Liver (tissue), 9 donors: Measurements from ENCODE around the gene TNIP1. TPM values are rescaled to one million over a fixed set of nuclear protein-coding genes. Genes with fewer than 3 reads are reported as not detected.

Experiments used
- DNase-seq: peaks from one replicate; pipeline ENCODE4 v3.0.0-alpha.2; 2017; ENCODE audit warnings: low spot score
- H3K27ac ChIP-seq, 2 donors: one replicate each; pipeline ENCODE4 v1.7.0; 2013; ENCODE audit warnings: inconsistent platforms in 2 of 2, low read length in 2 of 2, control low read depth in 1 of 2, low read depth in 1 of 2, mild to moderate bottlenecking in 1 of 2
- H3K27me3 ChIP-seq, 4 donors: one replicate each; pipeline versions ENCODE4 v1.6.1 to v1.7.0; 2013; ENCODE audit warnings: low read length in 3 of 4, inconsistent platforms in 1 of 4, mild to moderate bottlenecking in 1 of 4, moderate library complexity in 1 of 4; ENCODE audit not compliant: control insufficient read depth in 4 of 4, insufficient read depth in 4 of 4
- H3K36me3 ChIP-seq, 4 donors: one replicate each; pipeline versions ENCODE4 v1.6.1 to v1.7.0; 2013; ENCODE audit warnings: low read length in 3 of 4, mild to moderate bottlenecking in 3 of 4, low read depth in 1 of 4, moderate library complexity in 1 of 4; ENCODE audit not compliant: control insufficient read depth in 4 of 4, insufficient read depth in 3 of 4
- H3K4me1 ChIP-seq, 4 donors: one replicate each; pipeline versions ENCODE4 v1.6.1 to v1.7.0; 2013; ENCODE audit warnings: low read length in 3 of 4, mild to moderate bottlenecking in 3 of 4, moderate library complexity in 1 of 4; ENCODE audit not compliant: control insufficient read depth in 4 of 4, insufficient read depth in 4 of 4
- H3K4me3 ChIP-seq, 3 donors: one replicate each; pipeline versions ENCODE4 v1.6.1 to v1.7.0; 2013; ENCODE audit warnings: low read length in 3 of 3, control low read depth in 1 of 3, low read depth in 1 of 3, mild to moderate bottlenecking in 1 of 3
- H3K9ac ChIP-seq, 2 donors: one replicate each; pipeline ENCODE4 v1.7.0; 2013; ENCODE audit warnings: low read length in 2 of 2, mild to moderate bottlenecking in 2 of 2, moderate library complexity in 2 of 2, control low read depth in 1 of 2, low read depth in 1 of 2
- H3K9me3 ChIP-seq, 4 donors: one replicate each; pipeline versions ENCODE4 v1.6.1 to v1.7.0; 2013; ENCODE audit warnings: low read length in 3 of 4; ENCODE audit not compliant: control insufficient read depth in 4 of 4
- ATF3 ChIP-seq: IDR thresholded peaks from 2 replicates; pipeline ENCODE4 v1.6.1; 2016; ENCODE audit warnings: antibody characterized with exemption
- EGR1 ChIP-seq, 2 donors: IDR thresholded peaks; 2 replicates each; pipeline ENCODE4 v1.6.1; 2016 to 2018; ENCODE audit warnings: antibody characterized with exemption in 2 of 2, low read depth in 2 of 2
- FOXA1 ChIP-seq: IDR thresholded peaks from 2 replicates; pipeline ENCODE4 v1.6.1; 2016; ENCODE audit warnings: antibody characterized with exemption
- FOXA2 ChIP-seq: IDR thresholded peaks from 2 replicates; pipeline ENCODE4 v1.6.1; 2016; ENCODE audit warnings: antibody characterized with exemption
- GABPA ChIP-seq, 2 donors: IDR thresholded peaks in 1 of 2; conservative IDR thresholded peaks in 1 of 2; 2 replicates each; pipeline ENCODE4 v1.6.1; 2016; ENCODE audit warnings: antibody characterized with exemption in 2 of 2, mild to moderate bottlenecking in 1 of 2, moderate library complexity in 1 of 2
- HNF4A ChIP-seq, 2 donors: conservative IDR thresholded peaks; 2 replicates each; pipeline ENCODE4 v1.6.1; 2016; ENCODE audit warnings: antibody characterized with exemption in 2 of 2, mild to moderate bottlenecking in 2 of 2
- HNF4G ChIP-seq: IDR thresholded peaks from 2 replicates; pipeline ENCODE4 v1.6.1; 2016; ENCODE audit warnings: antibody characterized with exemption
- JUND ChIP-seq, 2 donors: IDR thresholded peaks; 2 replicates each; pipeline ENCODE4 v1.6.1; 2016; ENCODE audit warnings: antibody characterized with exemption in 2 of 2
- MAX ChIP-seq: IDR thresholded peaks from 2 replicates; pipeline ENCODE4 v1.6.1; 2016; ENCODE audit warnings: antibody characterized with exemption
- NR2F2 ChIP-seq: IDR thresholded peaks from 2 replicates; pipeline ENCODE4 v1.6.1; 2016; ENCODE audit warnings: antibody characterized with exemption
- RAD21 ChIP-seq, 2 donors: IDR thresholded peaks; 2 replicates each; pipeline ENCODE4 v1.6.1; 2016; ENCODE audit warnings: antibody characterized with exemption in 2 of 2, mild to moderate bottlenecking in 2 of 2
- RXRA ChIP-seq, 2 donors: IDR thresholded peaks; 2 replicates each; pipeline ENCODE4 v1.6.1; 2017 to 2018; ENCODE audit warnings: antibody characterized with exemption in 2 of 2, mild to moderate bottlenecking in 1 of 2
- SP1 ChIP-seq: IDR thresholded peaks from 2 replicates; pipeline ENCODE4 v1.6.1; 2018; ENCODE audit warnings: antibody characterized with exemption, mild to moderate bottlenecking
- TAF1 ChIP-seq: conservative IDR thresholded peaks from 2 replicates; pipeline ENCODE4 v1.6.1; 2016; ENCODE audit warnings: antibody characterized with exemption, mild to moderate bottlenecking
- YY1 ChIP-seq: IDR thresholded peaks from 2 replicates; pipeline ENCODE4 v1.6.1; 2016; ENCODE audit warnings: antibody characterized with exemption, mild to moderate bottlenecking
- WGBS: extraction: QIAGEN DNeasy Blood & Tissue Kit; methylation state at CpG from one replicate; pipeline ENCODE4 v1.1.7; 2013; 5-methylcytosine and 5-hydroxymethylcytosine counted together
- polyA plus RNA-seq, 2 donors: library from polyadenylated mRNA; stranded (reverse) in 1 of 2; unstranded in 1 of 2; fragments of 200-250 nt in 1 of 2; fragments of >200 nt in 1 of 2; fragmentation: Nextera tagmentation in 1 of 2; extraction: Ambion mirVana in 1 of 2; gene quantifications; one replicate each; pipeline versions ENCODE4 v1.2.1 to v1.2.3, GENCODE V29; 2013 to 2015
- total RNA-seq, 2 donors: library from RNA; depleted of rRNA; stranded (reverse); fragments of >200 nt; gene quantifications; one replicate each; pipeline ENCODE4 v1.2.3, GENCODE V29; 2014
- TF ChIP-seq, protein P1 (sequence below): IDR thresholded peaks from 2 replicates; pipeline ENCODE4 v1.6.1; 2016; ENCODE audit warnings: antibody characterized with exemption
- TF ChIP-seq, protein P2 (sequence below): fragments of 150-350 bp; IDR thresholded peaks from 2 replicates; pipeline ENCODE4 v1.5.1; 2017; ENCODE audit warnings: improper control_type of control experiment, low read depth, low read length; ENCODE audit not compliant: missing input control
- TF ChIP-seq, protein P3 (sequence below): IDR thresholded peaks from 2 replicates; pipeline ENCODE4 v1.6.1; 2016; ENCODE audit warnings: antibody characterized with exemption, mild to moderate bottlenecking
- donor health status: healthy.
- donor health status: healthy.
- donor health status: healthy.
- donor health status: healthy.
- donor health status: healthy.

TNIP1 gene
- total and polyA plus RNA-seq, 4 donors: 33.2 to 101 (median 48.0) TPM

GRCh38 chr5:150999704-151000442 lies 81.0 kb downstream of the TNIP1 start:
- Histone ChIP-seq H3K9me3 (no peaks in the 10 kb centered on the region), H3K36me3 (no peaks in the 10 kb centered on the region), H3K9ac (no peak overlapping the region), H3K27ac (no peak overlapping the region), H3K27me3 (no peaks in the 10 kb centered on the region), H3K4me3 (no peak overlapping the region), H3K4me1 (peaks cover 4 to 37% (median 24%) of the 10 kb centered on the region in 4 donors)
- 31% methylated on average over 7 of the region's 7 CpGs for WGBS
- TF ChIP-seq HNF4G (no peak), NR2F2 (no peak), EGR1 (IDR thresholded peaks at IDR 0.05; ENCODE audit: low read depth in 2 of 2) (no peak), YY1 (peak; percentile 16), FOXA2 (peak; percentile 45), SP1 (no peak), FOXA1 (no peak), RXRA (IDR thresholded peaks at IDR 0.05) (peak; percentile 32 to 88), JUND (IDR thresholded peaks at IDR 0.05) (peak in 1 of 2 donors; percentile 46), HNF4A (conservative IDR thresholded peaks at IDR 0.05) (peak; percentile 49 to 75), GABPA (IDR thresholded peaks at IDR 0.05 in 1 of 2, conservative IDR thresholded peaks at IDR 0.05 in 1 of 2) (no peak), RAD21 (IDR thresholded peaks at IDR 0.05) (peak; percentile 51 to 57), MAX (no peak), TAF1 (no peak), ATF3 (no peak)
- TF ChIP-seq, protein P1, sequence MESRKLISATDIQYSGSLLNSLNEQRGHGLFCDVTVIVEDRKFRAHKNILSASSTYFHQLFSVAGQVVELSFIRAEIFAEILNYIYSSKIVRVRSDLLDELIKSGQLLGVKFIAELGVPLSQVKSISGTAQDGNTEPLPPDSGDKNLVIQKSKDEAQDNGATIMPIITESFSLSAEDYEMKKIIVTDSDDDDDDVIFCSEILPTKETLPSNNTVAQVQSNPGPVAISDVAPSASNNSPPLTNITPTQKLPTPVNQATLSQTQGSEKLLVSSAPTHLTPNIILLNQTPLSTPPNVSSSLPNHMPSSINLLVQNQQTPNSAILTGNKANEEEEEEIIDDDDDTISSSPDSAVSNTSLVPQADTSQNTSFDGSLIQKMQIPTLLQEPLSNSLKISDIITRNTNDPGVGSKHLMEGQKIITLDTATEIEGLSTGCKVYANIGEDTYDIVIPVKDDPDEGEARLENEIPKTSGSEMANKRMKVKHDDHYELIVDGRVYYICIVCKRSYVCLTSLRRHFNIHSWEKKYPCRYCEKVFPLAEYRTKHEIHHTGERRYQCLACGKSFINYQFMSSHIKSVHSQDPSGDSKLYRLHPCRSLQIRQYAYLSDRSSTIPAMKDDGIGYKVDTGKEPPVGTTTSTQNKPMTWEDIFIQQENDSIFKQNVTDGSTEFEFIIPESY: peak; percentile 46
- TF ChIP-seq, protein P2, sequence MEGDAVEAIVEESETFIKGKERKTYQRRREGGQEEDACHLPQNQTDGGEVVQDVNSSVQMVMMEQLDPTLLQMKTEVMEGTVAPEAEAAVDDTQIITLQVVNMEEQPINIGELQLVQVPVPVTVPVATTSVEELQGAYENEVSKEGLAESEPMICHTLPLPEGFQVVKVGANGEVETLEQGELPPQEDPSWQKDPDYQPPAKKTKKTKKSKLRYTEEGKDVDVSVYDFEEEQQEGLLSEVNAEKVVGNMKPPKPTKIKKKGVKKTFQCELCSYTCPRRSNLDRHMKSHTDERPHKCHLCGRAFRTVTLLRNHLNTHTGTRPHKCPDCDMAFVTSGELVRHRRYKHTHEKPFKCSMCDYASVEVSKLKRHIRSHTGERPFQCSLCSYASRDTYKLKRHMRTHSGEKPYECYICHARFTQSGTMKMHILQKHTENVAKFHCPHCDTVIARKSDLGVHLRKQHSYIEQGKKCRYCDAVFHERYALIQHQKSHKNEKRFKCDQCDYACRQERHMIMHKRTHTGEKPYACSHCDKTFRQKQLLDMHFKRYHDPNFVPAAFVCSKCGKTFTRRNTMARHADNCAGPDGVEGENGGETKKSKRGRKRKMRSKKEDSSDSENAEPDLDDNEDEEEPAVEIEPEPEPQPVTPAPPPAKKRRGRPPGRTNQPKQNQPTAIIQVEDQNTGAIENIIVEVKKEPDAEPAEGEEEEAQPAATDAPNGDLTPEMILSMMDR: peak; percentile 2
- TF ChIP-seq, protein P3, sequence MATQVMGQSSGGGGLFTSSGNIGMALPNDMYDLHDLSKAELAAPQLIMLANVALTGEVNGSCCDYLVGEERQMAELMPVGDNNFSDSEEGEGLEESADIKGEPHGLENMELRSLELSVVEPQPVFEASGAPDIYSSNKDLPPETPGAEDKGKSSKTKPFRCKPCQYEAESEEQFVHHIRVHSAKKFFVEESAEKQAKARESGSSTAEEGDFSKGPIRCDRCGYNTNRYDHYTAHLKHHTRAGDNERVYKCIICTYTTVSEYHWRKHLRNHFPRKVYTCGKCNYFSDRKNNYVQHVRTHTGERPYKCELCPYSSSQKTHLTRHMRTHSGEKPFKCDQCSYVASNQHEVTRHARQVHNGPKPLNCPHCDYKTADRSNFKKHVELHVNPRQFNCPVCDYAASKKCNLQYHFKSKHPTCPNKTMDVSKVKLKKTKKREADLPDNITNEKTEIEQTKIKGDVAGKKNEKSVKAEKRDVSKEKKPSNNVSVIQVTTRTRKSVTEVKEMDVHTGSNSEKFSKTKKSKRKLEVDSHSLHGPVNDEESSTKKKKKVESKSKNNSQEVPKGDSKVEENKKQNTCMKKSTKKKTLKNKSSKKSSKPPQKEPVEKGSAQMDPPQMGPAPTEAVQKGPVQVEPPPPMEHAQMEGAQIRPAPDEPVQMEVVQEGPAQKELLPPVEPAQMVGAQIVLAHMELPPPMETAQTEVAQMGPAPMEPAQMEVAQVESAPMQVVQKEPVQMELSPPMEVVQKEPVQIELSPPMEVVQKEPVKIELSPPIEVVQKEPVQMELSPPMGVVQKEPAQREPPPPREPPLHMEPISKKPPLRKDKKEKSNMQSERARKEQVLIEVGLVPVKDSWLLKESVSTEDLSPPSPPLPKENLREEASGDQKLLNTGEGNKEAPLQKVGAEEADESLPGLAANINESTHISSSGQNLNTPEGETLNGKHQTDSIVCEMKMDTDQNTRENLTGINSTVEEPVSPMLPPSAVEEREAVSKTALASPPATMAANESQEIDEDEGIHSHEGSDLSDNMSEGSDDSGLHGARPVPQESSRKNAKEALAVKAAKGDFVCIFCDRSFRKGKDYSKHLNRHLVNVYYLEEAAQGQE: no peak
- no peak for DNase-seq
